ENCODE data around the gene ASCL2.

The ASCL2 gene, protein sequence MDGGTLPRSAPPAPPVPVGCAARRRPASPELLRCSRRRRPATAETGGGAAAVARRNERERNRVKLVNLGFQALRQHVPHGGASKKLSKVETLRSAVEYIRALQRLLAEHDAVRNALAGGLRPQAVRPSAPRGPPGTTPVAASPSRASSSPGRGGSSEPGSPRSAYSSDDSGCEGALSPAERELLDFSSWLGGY

GRCh38 chr11:2270322-2271076 is at the start of gene ASCL2:
Gene ASCL2, minus strand, starts transcription at chr11:2270588. Its CDS starts 256 bp downstream, at chr11:2270332.
- no peak for DNase-seq

DNA sequence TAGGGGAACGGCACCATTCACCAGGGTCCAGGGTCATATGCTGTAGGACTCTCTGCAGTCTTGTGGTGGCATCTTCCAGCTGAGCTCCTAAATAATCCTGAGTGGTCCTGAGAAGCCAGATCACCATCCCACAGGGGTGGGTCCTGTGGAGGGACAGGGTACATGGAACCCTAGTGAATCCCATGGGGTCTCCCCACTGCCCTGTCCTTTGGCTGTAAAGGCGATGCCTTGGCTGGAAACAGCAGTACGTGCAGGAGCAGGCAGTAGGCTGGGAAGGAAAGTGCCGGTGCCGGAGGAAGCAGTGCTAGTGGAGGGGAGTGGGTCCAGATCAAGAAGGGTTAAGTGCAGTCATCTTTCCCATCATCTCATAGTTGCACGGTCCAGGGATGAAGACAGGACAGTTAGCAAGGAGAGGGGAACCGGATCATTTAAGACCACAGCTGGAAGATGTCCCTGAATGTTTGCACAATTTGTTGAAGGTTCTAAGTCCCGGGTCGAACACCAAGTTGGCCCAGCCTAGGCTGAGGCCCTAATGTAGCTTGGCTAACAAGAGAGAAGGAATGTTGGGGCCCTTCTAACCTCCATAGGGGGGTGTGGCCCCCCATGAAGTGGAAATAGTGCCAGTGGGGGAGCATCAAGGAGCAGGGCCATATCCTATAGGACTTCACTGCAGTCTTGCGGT is 49.5 kb upstream of the ASCL2 start:
- no peak for DNase-seq

DNA sequence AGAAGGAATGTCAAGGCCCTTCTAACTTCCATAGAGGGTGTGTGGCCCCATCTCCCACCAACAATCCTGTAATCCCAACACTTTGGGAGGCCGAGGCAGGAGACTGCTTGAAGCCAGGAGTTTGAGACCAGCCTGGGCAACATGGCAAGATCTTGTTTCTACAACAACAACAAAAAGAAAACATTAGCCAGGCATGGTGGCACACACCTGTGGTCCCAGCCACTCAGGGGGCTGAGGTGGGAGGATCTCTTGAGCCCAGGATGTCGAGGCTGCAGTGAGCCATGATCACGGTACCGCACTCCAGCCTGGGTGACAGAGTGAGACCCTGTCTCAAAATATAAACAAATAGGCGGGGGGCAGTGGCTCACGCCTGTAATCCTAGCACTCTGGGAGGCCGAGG is 48.3 kb upstream of the ASCL2 start:
- no peak for DNase-seq

DNA sequence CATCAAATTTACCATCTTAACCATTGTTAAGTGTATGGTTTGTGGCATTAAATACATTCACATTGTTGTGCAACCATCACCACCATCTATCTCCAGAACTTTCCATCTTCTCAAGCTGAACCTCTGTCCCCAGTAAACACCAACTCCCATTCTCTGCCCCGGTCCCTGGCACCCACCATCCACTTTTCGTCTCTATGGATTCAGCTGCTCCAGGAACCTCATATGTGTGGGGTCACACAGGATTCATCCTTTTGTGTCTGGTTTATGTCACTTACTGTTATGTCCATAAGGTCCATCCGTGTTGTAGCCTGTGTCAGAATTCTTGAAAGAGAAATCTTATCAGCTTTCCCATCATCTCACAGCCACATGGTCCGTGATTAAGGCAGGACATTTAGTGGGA is 47.7 kb upstream of the ASCL2 start:
- DNase-seq: no peak

DNA sequence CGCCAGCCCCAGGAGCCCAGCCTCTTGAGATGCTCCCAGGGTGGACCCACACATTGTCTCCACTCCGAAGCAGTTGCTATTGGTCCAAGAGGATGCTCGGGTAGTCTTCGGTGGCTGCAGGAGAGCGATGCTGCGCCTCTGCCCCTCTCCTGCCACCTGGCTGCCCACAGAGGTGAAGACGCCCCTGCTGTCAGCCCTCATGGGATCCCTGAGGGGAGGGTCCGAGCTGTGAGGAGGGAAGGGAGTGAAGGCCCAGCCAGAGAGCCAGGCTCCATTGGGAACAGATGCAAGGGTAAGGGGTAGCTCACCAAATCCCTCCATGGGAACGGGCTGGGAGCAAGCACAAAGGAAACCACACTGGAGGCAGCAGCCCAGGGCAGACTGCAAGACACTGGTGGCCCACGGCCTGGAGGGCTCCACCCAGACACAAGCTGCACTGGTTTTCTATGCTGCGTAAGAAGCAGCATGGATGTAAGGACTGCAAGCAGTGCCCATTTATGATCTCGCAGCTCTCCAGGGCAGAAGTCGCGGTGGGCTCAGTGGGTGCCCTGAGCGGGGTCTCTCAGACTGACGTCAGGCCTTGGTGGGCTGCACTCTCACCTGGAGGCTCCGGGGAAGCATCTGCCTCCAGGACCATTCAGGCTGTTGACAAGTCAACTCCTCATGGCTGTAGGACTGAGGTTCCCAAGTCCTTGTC is 47.1 kb upstream of the ASCL2 start:
- no peak for DNase-seq

GRCh38 chr11:2316963-2317244 is 46.5 kb upstream of the ASCL2 start:
- DNase-seq: no peak

GRCh38 chr11:2316169-2316962 is 46.0 kb upstream of the ASCL2 start:
- no peak for DNase-seq

- no peak for DNase-seq
Observed at GRCh38 chr11:2315395-2316168, 45.2 kb upstream of the ASCL2 start.

DNA sequence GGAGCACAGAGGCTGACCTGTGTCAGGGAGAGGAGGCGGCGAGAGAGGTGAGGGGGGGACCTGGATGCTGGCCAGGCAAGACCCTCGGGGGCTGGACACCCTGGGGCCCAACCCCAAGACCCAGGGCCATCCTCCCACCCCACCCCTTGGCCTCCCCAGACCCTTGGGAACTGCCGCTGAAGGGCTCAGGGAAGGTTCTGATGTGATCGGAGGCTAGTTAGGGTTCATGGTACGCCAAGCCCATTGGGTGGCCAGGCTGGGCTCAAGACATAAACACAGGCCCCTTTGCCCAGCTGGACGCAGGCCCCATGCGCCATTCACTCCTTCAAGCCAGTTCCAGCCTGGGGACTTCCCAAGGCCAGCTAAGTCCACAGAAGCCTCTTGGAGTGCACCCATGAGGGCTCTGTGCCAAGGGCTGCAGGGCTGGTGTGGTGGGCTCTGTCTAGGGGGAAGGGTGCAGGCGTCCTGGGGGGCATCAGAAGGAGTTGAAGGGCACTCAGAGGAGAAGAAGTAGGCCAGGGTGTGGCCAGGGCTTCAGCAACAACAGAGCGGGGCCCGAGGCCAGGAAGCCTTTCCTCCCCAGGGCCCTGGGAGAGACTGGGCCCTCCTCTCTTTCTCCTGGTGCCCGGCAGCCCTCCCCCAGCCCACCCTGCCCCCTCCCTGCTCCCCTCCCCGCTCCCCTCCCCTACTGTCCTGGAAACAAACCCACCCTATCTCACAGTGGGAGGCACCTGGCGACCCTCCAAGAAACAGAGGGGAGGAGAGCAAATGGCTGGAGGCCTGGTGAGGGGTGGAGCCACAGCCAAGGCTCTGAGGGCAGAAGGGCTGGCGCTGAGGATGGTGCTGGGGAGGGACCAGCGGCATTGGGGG is 44.4 kb upstream of the ASCL2 start:
- DNase-seq: no peak

DNA sequence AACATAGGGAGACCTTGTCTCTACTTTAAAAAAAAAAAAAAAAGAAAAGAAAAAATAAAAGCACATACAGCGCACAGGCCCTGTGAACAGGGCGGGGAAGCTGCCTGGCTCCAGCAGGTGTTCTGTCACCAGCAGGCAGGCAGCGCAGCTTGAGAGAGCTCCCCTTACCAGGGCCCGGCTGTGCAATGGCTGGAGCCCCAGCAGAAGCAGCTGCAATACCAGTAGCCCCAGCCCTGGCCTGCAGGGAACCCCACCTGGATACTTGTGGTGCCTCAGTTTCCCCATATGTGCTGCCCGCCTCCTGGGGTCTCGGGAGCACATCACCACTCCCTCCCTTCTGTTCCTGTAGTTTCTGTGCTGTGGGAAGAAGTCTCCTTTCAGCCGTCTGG is 43.7 kb upstream of the ASCL2 start:
- DNase-seq: no peak

- DNase-seq: no peak
Observed at GRCh38 chr11:2313051-2313951, 42.9 kb upstream of the ASCL2 start.

GRCh38 chr11:2312232-2313042 is 42.0 kb upstream of the ASCL2 start:
- DNase-seq: no peak

GRCh38 chr11:2311353-2312133 is 41.2 kb upstream of the ASCL2 start:
- DNase-seq: no peak

- DNase-seq: no peak
Observed at GRCh38 chr11:2310786-2311352, 40.5 kb upstream of the ASCL2 start.

- no peak for DNase-seq
Observed at GRCh38 chr11:2310073-2310785, 39.8 kb upstream of the ASCL2 start.

GRCh38 chr11:2309251-2310072 is 39.1 kb upstream of the ASCL2 start:
- no peak for DNase-seq
